HEK293 (cell line): ENCODE measurements around the gene SPECC1L.

ENCODE experiments used
- CTCF ChIP-seq: fragments of 450-650 bp; formaldehyde crosslinking; IDR thresholded peaks from 2 replicates; pipeline ENCODE4 v1.5.1; 2016; ENCODE audit warnings: missing biosample characterization, missing genetic modification characterization
- GLI4 ChIP-seq: fragments of 450-650 bp; formaldehyde crosslinking; IDR thresholded peaks from 2 replicates; pipeline ENCODE4 v1.5.1; 2016; ENCODE audit warnings: missing biosample characterization, missing genetic modification characterization
- SALL2 ChIP-seq: fragments of 450-650 bp; formaldehyde crosslinking; IDR thresholded peaks from 2 replicates; pipeline ENCODE4 v1.5.0; 2017; ENCODE audit warnings: missing biosample characterization, mild to moderate bottlenecking, missing genetic modification characterization, borderline replicate concordance
- ZNF501 ChIP-seq: fragments of 450-650 bp; formaldehyde crosslinking; IDR thresholded peaks from 2 replicates; pipeline ENCODE4 v1.5.1; 2016; ENCODE audit warnings: missing biosample characterization, missing genetic modification characterization
- ZNF658 ChIP-seq: fragments of 450-650 bp; formaldehyde crosslinking; IDR thresholded peaks from 2 replicates; pipeline ENCODE4; 2016; ENCODE audit warnings: missing biosample characterization, missing genetic modification characterization
- ZNF701 ChIP-seq: fragments of 450-650 bp; formaldehyde crosslinking; IDR thresholded peaks from 2 replicates; pipeline ENCODE4 v1.5.1; 2016; ENCODE audit warnings: missing biosample characterization, missing genetic modification characterization
- ZNF707 ChIP-seq: fragments of 450-650 bp; formaldehyde crosslinking; IDR thresholded peaks from 2 replicates; pipeline ENCODE4 v1.5.1; 2016; ENCODE audit warnings: missing biosample characterization, missing genetic modification characterization

GRCh38 chr22:24225951-24226350 is 44.7 kb upstream of the SPECC1L start:
- no peak for TF ChIP-seq CTCF (tag by site-specific recombination)
- no peak for TF ChIP-seq ZNF701 (tag by site-specific recombination)
- no peak for TF ChIP-seq ZNF658 (tag by site-specific recombination)
- TF ChIP-seq GLI4 (tag by site-specific recombination) = no peak
- no peak for TF ChIP-seq ZNF501 (tag by site-specific recombination)
- TF ChIP-seq SALL2 (tag by site-specific recombination) = no peak
- no peak for TF ChIP-seq ZNF707
